ENCODE results near the gene EVL.

DNA sequence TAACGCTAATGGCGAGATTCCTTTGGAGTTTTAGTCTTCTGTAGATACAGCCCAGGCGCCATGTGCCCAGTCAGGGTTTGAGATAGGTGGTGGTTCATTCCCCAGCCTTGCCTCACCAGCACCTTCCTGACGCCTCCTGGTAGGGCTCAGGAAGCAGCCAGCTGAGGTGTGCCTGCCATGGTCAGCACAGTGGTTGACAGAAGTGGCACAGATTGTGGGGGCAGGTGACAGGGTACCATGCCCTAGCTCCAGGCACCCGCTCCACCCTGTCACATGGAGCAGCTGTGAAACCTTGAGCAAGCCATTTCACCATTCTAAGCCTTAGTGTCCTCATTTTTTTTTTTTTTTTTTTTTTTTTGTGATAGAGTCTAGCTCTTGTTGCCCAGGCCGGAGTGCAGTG is 45.6 kb downstream of the EVL start:
- TF ChIP-seq YY1 (IDR thresholded peaks at IDR 0.05; ENCODE audit: insufficient read depth, insufficient read length) (no peak), ZNF274 (IDR thresholded peaks at IDR 0.05; ENCODE audit: low read depth, low read length) (no peak)
